Measurements from ENCODE around the gene STIL.

The STIL gene

DNA sequence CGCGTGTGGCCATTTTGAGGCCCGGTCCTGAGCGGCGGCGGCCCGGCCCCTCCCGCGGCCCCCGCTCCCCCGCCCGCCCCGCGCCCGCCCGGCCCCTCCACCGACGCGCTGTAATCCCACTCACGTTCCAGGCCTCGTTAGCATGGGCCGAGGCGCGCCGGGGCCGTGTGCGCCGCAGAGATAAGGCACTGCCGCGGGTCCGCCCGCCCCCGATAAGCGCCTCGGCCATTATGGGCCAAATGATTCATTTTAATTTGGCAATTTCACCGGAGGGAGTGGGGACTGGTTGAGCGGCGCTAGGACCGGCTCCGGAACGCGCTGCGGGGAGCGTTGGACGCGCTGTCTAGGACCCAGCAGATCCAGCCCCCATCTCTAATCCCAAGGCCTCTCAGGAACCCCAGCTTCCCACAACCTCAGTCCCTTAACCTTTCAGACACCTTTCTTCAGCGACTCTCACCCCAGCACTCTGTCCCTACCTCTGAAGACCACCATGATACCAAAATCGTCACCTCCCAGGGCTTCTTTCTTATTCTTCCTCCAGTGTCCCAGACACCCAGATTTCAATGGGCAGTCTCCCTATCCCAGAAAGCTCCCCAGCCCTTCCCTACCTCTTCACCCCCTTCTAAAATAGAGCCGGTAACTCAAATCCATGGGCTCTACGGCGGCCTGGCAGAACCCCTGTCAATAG is 81.6 kb downstream of the STIL start, which contains the start of gene TAL1:
Gene TAL1 (minus strand): TSS at position 39 of the 688 bp plus-strand sequence. CDS start 6,337 bp downstream, outside the sequence.
- no peak for DNase-seq

DNA sequence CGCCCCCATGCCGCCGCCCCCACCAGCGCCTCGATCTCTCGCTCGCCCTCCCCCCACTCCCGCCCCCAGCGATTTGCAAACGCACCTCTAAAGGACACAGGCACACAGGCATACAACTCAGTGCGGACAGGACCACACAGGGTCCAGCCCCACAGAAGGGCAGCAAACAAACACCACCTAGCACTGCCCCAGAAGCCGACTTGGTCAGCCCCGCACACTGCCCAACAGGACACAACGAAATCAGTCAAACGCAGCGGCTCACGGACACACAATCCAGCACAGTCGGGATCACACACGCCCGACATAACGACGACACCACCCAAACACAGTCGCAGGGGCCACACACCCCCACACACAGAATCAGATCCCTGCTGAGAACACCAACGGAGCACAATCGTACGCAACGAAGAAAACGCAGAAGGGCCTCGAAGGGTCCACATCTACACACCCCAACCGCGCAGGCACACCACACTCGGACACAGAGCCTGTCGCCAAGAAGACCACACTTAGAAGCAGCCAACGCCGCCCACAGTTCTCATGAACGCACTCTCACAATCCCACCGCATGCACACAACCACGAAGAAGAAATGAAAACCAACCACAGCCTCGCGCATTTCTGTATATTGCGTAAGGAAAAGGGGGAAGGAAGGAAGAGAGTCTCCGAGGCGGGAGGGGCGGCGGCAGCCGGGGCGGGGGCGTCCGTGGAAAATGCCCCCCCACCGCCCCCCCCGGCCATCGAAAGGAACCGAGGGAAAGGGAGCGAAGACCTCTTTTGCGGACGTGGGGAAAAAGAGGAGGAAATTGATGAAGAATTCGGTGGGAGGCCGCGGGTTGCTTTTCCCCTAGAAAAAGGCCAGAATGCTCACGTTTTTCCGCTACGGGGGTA is 82.4 kb downstream of the STIL start:
- DNase-seq = peak in 1 of 2 donors; percentile 4

DNA sequence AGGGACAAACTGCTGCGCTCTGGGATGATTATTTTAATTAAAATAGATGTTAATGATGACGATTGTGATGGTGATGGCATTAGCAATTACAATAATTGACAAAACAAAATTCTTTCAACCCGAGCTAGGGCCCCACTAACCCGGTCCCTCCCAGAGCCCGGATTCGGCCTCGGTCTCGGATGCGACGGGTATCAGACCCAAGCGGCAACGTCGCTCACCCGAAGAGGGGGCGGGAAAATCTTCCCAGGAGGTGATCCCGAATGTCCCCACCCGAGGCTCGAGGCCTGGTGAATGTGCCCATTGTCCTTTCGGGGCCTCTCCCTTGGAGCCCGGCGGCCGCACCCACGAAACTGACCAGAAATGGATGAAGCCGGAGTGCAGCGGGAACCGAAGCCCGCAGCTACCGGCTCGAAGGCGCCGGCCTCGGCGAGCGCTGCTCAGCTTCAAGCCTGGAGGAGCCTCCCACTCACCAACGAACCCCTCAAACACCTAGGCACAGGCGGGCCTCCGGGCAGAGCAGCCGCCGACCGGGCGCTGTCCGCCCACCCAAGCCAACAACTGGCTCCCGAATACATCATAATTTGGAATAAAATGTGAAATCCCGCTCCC is 83.2 kb downstream of the STIL start:
- no peak for DNase-seq

DNA sequence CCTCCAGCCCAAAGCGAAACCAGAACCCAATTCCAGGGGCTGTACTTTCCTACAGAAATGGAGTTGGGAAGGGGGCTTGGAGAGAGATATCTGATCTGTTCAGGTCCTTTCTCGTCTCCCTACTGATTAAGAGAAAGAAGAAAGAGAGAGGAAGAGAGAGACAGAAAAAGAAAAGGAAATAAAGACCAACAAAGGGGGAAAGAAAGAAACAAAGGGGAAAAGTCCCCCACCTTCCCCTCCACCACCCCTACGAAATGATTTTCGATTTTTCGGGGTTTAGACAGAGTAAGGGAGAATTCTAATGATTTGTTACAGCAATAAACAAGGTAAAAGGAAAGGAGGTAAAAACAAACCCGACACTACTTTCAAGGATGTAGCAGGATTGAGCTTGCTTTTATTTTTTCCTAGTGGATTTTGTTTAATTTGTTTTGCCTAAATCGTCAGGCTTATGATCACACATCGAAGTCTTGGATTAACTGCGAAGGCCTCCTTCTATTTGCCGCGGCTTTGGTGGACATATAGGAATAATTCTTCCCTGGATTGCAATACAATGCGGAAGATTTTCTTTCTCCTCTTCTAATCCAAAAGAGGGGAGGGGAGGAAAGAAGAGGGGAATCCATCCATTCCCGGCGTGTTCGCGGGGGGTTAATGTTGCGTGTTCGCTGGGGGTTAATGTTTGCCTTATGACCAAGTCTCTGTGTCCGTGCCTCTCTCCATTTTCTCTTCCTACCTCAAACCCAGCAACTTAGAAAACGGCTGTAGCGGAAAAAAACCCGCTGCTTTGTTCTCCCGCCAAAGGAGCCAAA is 83.9 kb downstream of the STIL start:
- no peak for DNase-seq

DNA sequence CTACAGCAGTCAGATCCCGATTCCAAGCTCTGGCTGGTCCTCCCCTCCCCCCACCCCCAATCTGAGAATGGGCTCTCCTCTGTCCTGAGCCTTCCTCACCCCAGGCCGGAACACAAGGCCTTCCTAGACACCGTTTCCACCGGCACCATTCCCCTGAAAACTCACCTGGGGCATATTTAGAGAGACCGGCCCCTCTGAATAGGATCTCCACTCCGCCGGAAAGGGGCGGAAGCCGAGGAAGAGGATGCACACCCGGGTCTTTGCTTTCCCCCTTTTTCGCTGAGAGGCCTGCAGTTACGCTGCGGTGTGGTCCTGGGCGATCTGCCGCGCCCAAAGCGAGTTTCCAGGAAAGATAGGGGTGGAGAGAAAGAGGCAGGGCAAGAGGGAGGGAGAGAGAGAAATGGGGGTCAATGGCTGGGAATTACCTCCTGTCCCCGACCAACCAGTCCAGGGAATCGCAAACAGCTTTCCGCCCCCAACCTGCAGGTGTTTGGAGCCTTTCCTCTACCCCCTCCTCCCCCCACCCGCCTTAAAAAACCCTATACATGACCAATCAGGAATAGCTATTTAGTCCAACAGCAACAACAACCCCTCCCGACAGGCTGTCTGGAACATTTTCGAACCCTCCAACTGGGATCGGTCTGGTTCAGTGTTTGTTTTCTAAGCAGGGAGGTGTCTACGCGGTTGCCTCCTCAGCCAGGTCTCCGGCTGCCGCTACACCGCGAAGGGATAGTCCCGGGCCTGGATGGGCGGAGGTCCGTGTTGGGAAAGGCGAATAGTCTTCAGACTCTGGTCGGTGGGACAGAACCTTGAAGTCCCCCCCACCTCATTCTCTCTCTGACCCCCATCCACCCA is 84.7 kb downstream of the STIL start:
- no peak for DNase-seq

DNA sequence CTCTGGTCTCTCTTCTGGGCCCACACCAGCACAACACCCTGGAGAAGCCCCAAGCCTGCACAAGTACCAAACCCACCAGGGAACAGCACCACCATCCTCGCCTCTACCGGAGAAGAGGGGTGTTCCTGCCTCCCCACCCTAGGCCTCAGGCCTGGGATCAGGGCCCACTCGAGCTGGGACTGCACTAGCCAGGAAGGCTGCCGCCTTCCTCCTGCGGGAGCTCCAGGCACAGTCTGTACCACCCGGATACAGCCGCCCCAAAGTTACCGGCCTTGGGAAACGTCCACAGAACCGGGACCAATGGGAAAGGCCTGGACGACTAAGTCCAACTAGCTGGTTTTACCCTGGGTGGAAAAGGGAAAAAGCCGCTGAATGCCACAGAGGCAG is 85.3 kb downstream of the STIL start:
- DNase-seq = no peak

DNA sequence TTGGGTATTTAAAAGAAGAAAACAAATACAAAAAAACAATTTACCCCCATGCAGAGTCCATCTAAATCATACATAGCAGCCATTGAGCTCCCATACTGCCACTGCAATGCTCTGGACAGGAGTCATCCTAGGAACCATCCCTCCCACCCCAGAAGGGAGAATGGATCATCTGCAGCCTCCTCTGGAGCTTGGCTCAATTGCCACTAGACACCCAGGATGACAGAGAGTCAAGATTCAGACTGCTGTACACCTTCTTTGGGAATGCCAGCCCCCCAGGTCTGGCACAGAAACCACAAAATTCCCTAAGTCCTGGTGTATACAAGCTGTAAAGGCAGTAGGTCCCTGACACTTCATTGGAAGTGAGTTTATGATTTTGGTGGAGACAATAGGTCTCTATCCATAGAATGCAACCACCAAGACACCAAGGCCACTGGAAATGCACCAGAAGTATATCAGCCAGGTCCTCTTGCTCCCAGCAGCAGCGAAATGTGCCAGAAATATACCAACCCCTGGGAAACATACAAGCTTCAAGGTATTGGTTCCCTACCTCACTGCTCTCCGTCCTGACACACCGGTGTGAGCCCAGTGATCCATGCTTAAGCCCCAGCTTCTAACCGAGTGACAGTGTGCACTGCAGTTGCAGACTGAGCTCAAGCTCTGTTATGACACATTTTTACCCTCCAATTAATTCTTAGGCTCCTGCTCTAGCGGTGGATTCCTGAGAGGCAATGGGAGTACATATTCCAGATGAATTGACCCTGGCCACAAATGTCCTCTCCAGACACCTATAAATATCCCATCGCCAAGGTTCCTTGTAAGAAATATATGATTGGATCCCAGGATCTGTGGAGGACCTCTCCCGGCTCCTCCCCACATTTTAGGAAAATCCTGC is 86.4 kb downstream of the STIL start:
- DNase-seq = no peak

DNA sequence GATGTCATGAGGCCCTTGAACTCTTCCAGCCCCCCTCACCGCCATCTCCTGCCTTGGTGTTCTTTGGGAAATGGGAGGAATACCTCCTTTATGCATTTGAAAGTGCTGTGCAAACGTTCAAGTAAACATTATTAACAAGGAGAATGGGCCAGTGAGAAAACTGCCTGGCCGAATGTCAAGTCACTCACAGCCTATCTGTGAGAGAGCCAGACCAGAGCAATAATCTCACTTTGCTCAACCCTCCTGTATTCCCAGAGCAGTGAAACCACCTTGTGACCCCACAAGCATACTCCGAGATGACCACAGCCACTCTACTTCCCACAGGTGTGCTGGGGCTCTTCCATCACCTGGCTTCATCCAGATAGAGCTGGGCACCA is 87.1 kb downstream of the STIL start:
- DNase-seq = no peak

DNA sequence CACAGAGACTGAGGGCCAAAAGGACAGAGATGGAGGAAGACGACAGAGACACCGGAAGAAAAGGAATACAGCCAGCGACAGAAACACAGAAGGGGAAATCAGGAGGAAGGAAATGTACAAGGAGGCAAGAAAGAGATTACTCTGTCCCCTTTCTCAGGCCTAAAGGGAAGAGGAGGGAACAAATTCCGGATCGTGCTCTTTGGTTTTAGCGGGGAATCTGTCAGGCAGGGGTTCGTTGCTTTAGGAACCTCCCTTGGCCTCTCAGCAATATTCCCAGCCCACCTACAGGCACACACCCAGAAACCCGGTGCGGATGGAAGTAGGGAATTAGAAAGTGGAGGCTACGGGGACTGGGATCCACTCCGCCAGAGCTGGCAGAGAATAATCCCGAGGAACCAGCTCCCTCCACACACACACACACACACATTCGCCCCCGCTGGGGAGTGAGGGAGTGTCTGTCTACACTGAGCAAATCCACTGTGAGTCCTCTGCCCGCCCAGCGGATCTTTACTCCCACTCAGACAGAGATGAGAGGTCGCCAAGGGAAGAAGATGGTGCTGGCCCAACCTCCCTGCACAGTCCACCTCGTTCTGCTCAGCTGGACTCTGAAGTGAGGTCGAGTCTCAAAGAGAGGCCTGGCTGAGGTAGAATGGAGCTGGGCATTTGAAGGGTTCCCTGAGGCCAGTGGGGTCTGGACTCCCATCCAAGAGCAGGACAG is 87.7 kb downstream of the STIL start:
- DNase-seq = no peak

DNA sequence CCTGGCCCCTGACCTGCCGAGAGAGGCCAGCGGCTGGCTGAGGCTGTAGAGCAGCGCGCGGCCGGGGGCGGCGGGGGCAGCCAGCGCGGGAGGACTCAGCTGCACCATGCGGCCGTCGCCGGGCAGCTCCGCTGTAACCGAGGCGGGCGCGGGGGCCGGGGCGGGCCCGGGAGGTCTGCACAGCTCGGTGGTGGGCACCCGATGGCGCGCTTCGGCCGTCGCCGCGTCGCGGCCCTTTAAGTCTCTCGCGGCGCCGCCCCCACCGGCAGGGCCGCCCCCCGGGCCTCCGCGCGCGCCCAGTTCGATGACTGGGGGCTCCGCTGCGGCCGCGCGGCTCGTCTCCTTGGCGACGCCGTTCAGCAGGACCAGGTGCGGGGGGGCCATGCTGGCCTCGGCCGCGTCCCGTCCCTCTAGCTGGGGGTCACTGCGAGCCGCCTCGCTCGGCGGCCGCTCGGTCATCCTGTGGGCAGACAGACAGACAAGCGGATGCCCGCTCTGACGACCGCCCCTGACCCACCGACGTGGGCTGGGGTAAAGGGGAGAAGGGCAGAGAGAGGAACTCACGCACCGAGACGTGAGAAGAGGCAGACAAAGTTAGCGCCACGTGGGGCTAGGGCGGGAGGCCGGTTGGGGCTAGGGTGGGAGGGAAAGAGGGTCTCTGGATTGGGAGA is 88.4 kb downstream of the STIL start:
- no peak for DNase-seq

DNA sequence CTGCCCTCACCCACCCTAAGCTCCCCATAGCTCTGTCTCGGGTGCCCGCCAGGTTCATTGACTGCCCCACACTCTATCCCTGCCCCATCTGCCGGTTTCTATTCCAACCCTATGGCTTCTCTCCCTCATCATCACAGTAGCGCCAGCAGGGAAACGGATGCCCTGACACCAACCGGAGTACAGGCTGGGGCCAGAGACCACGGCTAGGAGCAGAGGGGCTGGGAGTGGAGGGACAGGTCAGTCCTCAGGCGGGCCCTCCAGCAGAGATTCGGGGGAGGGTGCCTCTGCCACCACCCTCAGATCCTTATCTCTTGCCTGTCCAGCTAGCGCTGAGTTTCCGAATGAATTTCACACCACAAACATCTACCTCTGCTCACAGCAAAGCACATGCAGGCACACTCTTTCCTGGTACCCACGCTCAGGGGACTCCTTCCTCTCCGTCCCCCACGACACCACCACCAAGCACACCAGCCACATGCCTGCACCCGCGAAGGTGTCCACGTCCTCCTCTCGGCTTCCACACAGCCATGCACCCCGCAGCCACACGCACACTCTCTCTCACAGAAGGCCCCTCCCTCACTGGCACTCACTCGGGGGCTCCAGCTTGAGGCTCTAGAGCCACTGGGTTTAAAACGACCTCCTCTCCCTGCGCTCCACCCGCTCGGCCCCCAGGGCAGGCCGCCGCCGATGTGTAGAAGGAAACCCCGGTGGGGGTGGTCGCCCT is 89.1 kb downstream of the STIL start:
- no peak for DNase-seq

DNA sequence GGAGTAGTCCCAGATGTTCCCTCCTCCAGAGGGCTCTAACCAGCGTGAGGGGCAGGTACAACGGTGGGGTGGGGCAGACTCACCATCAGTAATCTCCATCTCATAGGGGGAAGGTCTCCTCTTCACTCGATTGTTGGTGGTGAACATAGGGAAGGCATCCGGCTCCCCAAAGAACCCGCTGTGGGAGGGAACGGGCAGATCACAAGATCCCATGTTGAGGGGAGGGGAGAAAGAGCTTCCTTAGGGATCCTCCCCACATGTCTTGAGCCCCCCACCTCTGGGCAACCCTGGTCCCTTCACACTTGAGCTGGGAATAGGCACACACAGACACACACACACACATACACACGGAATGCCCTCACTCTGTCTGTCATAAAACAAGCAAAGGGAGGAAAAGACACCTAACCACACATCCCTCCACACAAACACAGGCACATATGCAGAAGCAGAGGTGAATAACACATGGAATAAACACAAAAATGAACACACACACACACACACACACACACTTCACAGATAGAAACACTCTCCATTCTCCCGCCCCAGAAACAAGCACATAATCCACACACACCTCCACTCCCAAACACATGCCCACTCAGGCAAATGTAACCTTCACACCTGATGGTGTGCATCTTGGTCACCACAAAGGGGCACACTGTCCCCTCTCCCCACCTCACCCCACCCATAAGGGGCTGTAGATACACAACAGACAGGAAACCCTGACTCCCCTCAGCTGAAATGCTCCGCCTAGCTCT is 89.8 kb downstream of the STIL start:
- no peak for DNase-seq

DNA sequence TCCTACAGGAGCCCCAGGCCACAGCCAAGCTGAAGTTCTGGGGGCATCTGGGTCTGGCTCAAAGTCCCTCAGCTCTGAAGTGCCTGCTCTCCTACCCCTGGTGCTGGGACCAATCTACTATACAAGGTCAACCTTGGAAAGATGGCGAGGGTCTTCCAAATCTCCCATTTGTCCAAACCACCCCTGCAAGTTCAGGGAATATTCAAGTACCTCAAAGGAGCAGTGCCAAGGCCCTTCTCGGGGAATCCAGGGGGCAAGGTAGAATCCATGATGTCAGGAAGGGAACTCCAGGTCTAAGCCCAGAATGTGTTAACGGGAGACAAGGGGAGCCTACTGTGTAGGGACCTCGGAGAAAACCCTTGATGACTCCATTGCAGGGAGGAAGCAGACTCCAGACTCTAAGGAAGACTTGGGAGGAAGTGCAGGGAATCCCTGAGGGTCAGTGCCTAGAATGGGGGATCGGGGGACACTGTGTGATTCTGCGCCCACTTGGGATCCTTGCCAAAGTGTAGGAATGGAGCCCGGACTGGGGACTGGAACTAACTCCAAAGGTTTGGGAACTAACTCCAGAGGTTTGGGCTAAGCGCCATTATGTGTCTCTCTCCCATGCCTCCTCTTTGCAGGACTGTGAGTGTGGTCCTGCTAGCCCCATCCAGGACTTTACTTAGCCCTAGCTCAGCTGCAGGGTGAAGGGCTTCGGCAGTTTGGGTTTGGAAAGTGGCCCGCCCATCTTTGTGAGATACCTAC is 90.6 kb downstream of the STIL start:
- no peak for DNase-seq

DNA sequence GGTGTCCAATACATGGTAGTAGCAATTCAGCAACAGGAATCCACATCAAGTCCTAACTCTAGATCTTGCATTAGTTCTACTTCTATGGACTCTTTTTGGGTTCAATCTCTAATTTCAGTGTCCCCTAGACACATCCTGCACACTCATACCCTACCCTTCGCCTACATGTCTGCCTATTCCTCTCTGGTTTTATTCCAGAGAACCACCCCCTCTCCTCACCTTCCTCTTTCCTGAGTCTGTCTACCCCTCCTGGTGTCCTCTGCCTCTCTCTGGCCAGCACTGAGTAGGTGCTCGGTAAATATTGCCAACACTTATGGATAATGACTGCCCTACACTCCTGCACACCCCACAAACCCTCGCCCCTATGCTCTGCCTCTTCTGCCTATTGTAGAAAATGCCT is 91.5 kb downstream of the STIL start:
- no peak for DNase-seq

DNA sequence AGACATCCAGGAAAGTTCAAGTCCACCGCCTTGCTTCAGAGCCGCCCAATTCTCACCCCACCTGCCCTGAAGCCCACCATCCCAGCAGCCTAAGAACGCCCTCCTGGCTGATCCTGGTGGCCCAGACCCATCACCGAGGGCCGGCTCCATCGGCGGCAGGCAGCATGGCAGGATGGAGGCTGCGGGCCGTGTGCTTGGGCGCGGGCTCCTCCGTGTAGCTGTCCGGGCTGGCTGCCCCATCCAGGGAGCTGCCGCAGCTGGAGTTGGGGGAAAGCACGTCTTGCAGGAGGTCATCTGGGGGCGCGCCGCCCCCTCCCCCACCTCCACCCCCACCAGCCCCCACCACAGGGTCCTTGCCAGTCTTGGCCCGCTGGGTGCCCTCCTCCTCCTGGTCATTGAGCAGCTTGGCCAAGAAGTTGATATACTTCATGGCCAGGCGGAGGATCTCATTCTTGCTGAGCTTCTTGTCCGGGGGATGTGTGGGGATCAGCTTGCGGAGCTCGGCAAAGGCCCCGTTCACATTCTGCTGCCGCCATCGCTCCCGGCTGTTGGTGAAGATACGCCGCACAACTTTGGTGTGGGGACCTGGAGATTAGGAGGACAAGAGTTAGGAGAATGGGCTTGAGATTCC is 94.2 kb downstream of the STIL start:
- DNase-seq = no peak

DNA sequence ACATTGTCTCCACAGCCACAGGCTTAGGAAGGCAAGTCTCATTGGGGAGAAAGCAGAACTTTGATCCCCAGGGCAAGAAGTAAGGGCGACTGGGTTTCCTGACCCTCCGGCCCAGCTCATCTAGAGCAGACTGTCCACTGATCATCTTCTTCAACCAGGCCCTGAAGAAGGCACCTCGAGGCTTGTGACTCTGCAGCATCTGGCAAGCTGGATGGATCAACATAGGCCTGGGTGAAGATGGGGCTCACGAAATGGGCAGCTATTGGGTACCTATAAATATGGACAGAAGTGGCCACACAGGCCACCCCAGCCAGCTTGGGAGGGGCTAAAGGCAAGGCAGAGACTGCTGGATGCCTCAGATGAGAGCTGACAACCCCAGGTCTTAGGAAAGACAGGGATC is 94.9 kb downstream of the STIL start:
- no peak for DNase-seq
